Measurements from ENCODE around the gene THSD7A.

THSD7A gene

DNA sequence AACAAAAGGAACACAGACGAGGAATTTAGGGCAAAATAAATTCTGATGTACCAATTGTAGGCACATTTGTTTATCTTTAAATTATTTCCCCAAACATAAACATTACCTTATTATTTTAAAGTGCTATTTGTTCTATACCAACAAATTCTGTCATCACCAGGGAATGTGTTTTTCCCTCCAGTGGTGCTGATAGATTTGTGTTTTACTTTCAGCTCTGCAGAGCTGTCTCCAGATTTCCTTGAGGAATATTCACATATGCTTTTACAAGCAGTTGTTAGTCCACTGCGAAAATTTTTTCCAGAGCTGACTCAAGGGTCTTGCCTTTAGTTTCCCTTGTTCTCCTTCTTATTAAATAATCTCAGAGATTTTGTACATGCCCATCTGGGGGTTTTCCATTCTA is 495.6 kb downstream of the THSD7A start:
- Histone ChIP-seq H3K4me3 (ENCODE audit: insufficient read depth, low read depth, low read length) (no peak overlapping the region), H3K9me3 (ENCODE audit: control insufficient read depth, low read length) (no peaks in the 10 kb centered on the region), H3K36me3 (ENCODE audit: control insufficient read depth, insufficient read depth, low read length) (no peaks in the 10 kb centered on the region), H3K27me3 (ENCODE audit: control insufficient read depth, insufficient read depth, low read length, poor library complexity, severe bottlenecking) (no peaks in the 10 kb centered on the region), H3K4me1 (ENCODE audit: control insufficient read depth, insufficient read depth, low read length) (peaks cover 7% of the 10 kb centered on the region), H3K27ac (ENCODE audit: insufficient read depth, low read depth, low read length, poor library complexity, severe bottlenecking) (no peak overlapping the region)
- 100% methylated on average over 1 of the region's 2 CpGs for WGBS, 2 experiments

DNA sequence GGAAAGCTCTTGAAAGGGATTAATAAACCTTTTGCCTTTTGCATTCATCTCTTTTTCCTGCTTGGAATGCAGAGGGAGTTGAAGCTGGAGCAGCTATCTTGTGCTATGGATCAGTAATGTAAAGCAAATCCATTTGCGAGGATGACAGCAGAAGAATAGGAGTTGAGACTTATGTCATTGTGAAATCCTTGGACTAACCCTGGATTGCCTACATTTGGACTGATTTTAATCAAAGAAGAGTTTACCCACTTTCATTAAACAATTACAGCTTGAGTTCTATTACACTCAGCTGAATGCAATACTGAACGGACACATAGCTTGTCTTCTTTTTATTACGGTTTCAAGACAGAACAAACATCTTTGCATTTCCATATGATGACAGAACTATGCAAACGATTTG is 496.1 kb downstream of the THSD7A start:
- no peak overlapping the region for H3K27ac ChIP-seq (ENCODE audit: insufficient read depth, low read depth, low read length, poor library complexity, severe bottlenecking)
- H3K4me3 ChIP-seq (ENCODE audit: insufficient read depth, low read depth, low read length) = no peak overlapping the region
- no peaks in the 10 kb centered on the region for H3K27me3 ChIP-seq (ENCODE audit: control insufficient read depth, insufficient read depth, low read length, poor library complexity, severe bottlenecking)
- H3K9me3 ChIP-seq (ENCODE audit: control insufficient read depth, low read length) = no peaks in the 10 kb centered on the region
- no peaks in the 10 kb centered on the region for H3K36me3 ChIP-seq (ENCODE audit: control insufficient read depth, insufficient read depth, low read length)
- WGBS, 2 experiments = 91 to 93% methylated on average over 3 to 4 of the region's 4 CpGs
- peaks cover 7% of the 10 kb centered on the region for H3K4me1 ChIP-seq (ENCODE audit: control insufficient read depth, insufficient read depth, low read length)

DNA sequence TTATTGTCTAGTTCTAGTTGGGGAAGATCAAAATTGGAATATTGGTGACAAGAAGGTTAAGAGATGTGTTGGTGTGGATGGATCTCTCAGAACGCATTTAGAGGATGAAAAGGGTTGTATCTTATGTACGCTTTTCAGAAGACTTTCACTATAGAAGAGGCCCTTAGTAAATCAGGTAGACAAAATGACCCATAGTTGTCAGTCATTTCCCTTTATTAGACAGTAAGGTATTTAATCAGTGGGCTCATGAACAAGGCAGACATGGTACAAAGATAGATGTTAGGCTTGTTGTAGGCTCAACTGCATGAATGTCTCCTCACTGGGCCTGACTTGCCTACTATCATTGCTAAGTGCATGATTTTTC is 499.2 kb downstream of the THSD7A start:
- Histone ChIP-seq H3K4me3 (ENCODE audit: insufficient read depth, low read depth, low read length) (no peak overlapping the region), H3K36me3 (ENCODE audit: control insufficient read depth, insufficient read depth, low read length) (no peaks in the 10 kb centered on the region), H3K27ac (ENCODE audit: insufficient read depth, low read depth, low read length, poor library complexity, severe bottlenecking) (no peak overlapping the region), H3K9me3 (ENCODE audit: control insufficient read depth, low read length) (no peaks in the 10 kb centered on the region), H3K27me3 (ENCODE audit: control insufficient read depth, insufficient read depth, low read length, poor library complexity, severe bottlenecking) (no peaks in the 10 kb centered on the region), H3K4me1 (ENCODE audit: control insufficient read depth, insufficient read depth, low read length) (no peaks in the 10 kb centered on the region)
- 92 to 94% methylated on average over 2 of the region's 2 CpGs for whole genome bisulfite sequencing, 2 experiments

DNA sequence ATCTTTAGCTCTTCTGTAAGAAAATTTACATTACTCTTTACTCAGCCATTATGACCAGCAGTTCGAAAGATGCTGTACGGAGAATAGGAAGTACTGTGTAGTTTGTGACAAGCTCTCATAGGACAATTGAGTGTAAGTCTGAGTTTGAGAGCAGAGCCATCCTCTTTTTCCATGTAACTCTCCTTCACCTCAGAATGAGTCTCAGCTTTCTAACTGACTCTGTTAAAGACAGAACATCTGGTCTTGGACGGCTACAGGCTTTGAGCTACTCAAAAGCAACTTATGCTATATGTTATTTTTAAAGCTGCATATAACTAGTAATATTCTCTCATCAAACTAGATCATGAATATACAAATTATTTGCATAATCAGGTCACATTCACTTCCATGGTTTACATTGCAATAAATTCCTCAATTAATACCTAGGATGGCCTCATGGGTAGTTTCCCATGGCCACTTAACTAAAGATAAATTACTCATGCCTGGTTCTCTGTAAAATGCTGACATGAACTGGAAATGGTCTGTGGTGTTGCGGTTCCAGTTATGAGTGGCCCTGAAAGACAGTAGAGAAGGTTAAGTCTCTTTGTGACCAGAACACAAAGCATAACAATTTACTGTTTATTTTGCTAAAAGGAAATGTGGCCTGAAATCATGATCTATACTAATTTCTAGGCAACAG is 499.7 kb downstream of the THSD7A start:
- no peaks in the 10 kb centered on the region for H3K27me3 ChIP-seq (ENCODE audit: control insufficient read depth, insufficient read depth, low read length, poor library complexity, severe bottlenecking)
- no peaks in the 10 kb centered on the region for H3K4me1 ChIP-seq (ENCODE audit: control insufficient read depth, insufficient read depth, low read length)
- no peaks in the 10 kb centered on the region for H3K36me3 ChIP-seq (ENCODE audit: control insufficient read depth, insufficient read depth, low read length)
- H3K4me3 ChIP-seq (ENCODE audit: insufficient read depth, low read depth, low read length) = no peak overlapping the region
- H3K9me3 ChIP-seq (ENCODE audit: control insufficient read depth, low read length) = no peaks in the 10 kb centered on the region
- no peak overlapping the region for H3K27ac ChIP-seq (ENCODE audit: insufficient read depth, low read depth, low read length, poor library complexity, severe bottlenecking)
- WGBS, 2 experiments = 96 to 100% methylated on average over 4 of the region's 4 CpGs

DNA sequence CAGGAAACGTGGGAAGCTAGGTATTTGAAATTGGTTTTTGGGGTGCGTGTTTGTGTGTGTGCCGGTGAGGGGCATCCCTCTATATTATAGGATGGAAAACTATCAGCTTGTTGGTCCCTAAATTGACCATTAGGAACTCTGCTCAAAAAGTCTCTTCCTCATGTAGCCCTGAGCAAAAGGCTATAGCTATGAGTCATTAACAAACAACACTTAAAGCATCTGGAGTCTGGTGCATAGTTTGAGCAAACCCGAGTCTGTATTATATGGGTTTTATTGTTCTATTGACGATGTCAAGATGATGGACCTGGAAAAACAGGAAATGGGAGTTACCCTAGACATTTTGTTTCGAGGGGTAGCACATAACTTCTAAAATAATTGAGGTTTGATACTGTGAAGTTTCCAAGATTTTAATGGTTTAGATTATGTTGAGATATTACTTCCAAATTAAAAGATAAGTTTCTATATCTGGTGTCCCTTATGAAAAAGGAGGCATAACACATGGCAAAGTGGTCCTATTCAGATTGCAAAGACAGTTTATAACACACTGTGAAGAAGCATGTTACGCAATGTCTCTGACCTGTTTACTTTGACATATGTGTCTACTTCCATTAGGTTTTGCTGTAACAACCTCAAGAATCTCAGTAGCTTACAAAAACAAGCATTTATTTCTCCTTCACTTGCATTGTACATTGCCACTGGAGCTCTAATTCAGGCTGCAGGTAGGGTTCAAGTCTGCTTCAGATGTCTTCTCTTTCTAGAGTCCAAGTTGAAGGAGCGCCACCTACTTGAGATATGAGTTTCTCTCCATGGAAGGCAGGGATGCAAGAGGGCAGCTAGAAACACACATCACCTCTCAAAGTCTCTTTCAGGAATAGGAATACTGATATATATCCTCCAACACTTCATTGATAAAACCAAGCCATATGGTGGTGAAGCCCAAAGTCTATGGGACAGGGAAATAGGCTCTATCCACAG is 500.6 kb downstream of the THSD7A start:
- H3K9me3 ChIP-seq (ENCODE audit: control insufficient read depth, low read length) = no peaks in the 10 kb centered on the region
- WGBS, 2 experiments = 93 to 96% methylated on average over 8 of the region's 8 CpGs
- H3K27me3 ChIP-seq (ENCODE audit: control insufficient read depth, insufficient read depth, low read length, poor library complexity, severe bottlenecking) = no peaks in the 10 kb centered on the region
- no peaks in the 10 kb centered on the region for H3K36me3 ChIP-seq (ENCODE audit: control insufficient read depth, insufficient read depth, low read length)
- H3K27ac ChIP-seq (ENCODE audit: insufficient read depth, low read depth, low read length, poor library complexity, severe bottlenecking) = no peak overlapping the region
- H3K4me1 ChIP-seq (ENCODE audit: control insufficient read depth, insufficient read depth, low read length) = no peaks in the 10 kb centered on the region
- no peak overlapping the region for H3K4me3 ChIP-seq (ENCODE audit: insufficient read depth, low read depth, low read length)

DNA sequence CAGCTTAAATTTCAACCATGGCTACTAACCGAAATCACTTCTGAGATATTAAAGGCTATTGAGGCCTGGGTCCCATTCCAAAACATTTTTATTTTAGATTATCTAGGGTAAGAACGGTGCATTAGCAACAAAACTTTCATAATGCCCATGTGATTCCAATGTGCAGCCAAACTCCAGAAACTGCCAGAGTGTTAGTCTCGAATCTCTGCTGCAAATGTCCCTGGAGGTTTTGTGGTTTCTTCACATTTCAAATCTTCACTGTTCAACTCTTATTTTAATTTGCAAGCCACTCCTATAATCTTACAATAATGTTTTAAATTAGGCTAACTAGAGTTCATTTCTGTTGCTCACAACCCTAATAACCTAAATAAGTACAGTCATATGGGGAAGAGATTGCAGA is 501.3 kb downstream of the THSD7A start:
- 91 to 93% methylated on average over 3 of the region's 3 CpGs for whole genome bisulfite sequencing, 2 experiments
- no peaks in the 10 kb centered on the region for H3K27me3 ChIP-seq (ENCODE audit: control insufficient read depth, insufficient read depth, low read length, poor library complexity, severe bottlenecking)
- H3K9me3 ChIP-seq (ENCODE audit: control insufficient read depth, low read length) = no peaks in the 10 kb centered on the region
- no peak overlapping the region for H3K4me3 ChIP-seq (ENCODE audit: insufficient read depth, low read depth, low read length)
- no peaks in the 10 kb centered on the region for H3K36me3 ChIP-seq (ENCODE audit: control insufficient read depth, insufficient read depth, low read length)
- no peak overlapping the region for H3K27ac ChIP-seq (ENCODE audit: insufficient read depth, low read depth, low read length, poor library complexity, severe bottlenecking)
- H3K4me1 ChIP-seq (ENCODE audit: control insufficient read depth, insufficient read depth, low read length) = no peaks in the 10 kb centered on the region

DNA sequence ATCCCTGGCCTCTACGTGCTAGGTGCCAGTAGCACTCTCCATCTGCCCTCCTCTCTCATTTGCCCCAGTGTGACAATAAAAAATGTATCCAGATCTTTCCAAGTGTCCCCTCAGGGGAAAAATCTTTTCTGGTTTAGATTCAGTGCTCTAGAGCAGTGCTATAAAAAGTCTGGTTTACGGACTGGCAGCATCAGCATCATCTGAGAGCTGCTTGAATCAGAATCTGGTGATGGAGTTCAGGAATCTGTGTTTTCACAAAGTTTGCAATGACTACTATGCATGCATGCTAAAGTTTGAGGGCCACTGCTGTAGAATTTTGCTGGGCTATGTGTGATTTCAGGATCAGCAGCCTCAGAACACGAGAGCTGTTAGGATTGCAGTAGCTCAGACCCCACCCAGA is 501.8 kb downstream of the THSD7A start:
- WGBS, 2 experiments = 96 to 97% methylated on average over 2 of the region's 3 CpGs
- Histone ChIP-seq H3K4me3 (ENCODE audit: insufficient read depth, low read depth, low read length) (no peak overlapping the region), H3K36me3 (ENCODE audit: control insufficient read depth, insufficient read depth, low read length) (no peaks in the 10 kb centered on the region)

DNA sequence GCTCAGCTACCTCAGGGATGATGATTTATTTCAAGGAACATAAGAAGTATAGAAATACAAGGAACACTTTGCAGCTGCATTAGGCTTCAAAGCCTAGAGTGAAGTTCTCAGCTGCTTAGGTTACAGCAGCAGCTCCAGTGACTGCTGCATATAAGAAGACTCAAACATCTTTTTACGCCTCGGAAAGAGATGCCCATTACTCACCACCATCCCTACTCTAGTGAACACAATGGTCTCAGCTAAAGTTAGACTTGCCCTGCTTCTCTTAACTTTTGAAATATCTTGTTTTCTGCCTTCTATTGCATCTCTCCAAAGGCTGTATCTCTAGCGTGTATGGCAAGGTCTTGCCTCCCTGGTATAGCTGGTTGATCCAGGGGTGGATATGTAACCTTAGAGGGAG is 502.4 kb downstream of the THSD7A start:
- Histone ChIP-seq H3K27me3 (ENCODE audit: control insufficient read depth, insufficient read depth, low read length, poor library complexity, severe bottlenecking) (no peaks in the 10 kb centered on the region), H3K9me3 (ENCODE audit: control insufficient read depth, low read length) (no peaks in the 10 kb centered on the region), H3K36me3 (ENCODE audit: control insufficient read depth, insufficient read depth, low read length) (no peaks in the 10 kb centered on the region), H3K4me3 (ENCODE audit: insufficient read depth, low read depth, low read length) (no peak overlapping the region), H3K27ac (ENCODE audit: insufficient read depth, low read depth, low read length, poor library complexity, severe bottlenecking) (no peak overlapping the region), H3K4me1 (ENCODE audit: control insufficient read depth, insufficient read depth, low read length) (no peaks in the 10 kb centered on the region)
- WGBS, 2 experiments = 96 to 99% methylated on average over 3 of the region's 3 CpGs

More for the DNA sequence above, 501.8 kb downstream of the THSD7A start:
- H3K4me1 ChIP-seq (ENCODE audit: control insufficient read depth, insufficient read depth, low read length) = no peaks in the 10 kb centered on the region
- no peaks in the 10 kb centered on the region for H3K27me3 ChIP-seq (ENCODE audit: control insufficient read depth, insufficient read depth, low read length, poor library complexity, severe bottlenecking)
- H3K9me3 ChIP-seq (ENCODE audit: control insufficient read depth, low read length) = no peaks in the 10 kb centered on the region
- H3K27ac ChIP-seq (ENCODE audit: insufficient read depth, low read depth, low read length, poor library complexity, severe bottlenecking) = no peak overlapping the region

DNA sequence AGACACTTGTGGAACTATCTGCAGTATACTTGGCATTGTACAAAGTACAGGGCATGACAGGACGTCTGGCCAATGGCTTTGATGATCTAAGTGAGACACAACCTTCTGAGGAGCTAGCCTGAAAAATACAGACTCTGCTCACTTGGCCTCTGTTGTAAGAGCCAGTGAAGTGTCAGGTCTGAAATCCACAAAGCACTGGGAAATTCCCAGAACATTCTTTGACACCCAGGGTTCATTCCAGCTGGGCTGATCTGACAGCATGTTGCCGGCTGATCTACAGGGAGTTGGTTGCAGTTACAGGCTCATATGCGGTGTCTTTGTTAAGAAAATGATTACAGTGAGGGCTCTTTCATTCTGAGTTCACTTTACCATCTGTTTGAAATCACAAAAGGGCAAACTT is 503.7 kb downstream of the THSD7A start:
- 25% methylated on average over 3 of the region's 3 CpGs for WGBS, 2 experiments
- Histone ChIP-seq H3K9me3 (ENCODE audit: control insufficient read depth, low read length) (no peaks in the 10 kb centered on the region), H3K4me1 (ENCODE audit: control insufficient read depth, insufficient read depth, low read length) (no peaks in the 10 kb centered on the region), H3K4me3 (ENCODE audit: insufficient read depth, low read depth, low read length) (no peak overlapping the region), H3K27me3 (ENCODE audit: control insufficient read depth, insufficient read depth, low read length, poor library complexity, severe bottlenecking) (no peaks in the 10 kb centered on the region), H3K27ac (ENCODE audit: insufficient read depth, low read depth, low read length, poor library complexity, severe bottlenecking) (no peak overlapping the region), H3K36me3 (ENCODE audit: control insufficient read depth, insufficient read depth, low read length) (no peaks in the 10 kb centered on the region)

DNA sequence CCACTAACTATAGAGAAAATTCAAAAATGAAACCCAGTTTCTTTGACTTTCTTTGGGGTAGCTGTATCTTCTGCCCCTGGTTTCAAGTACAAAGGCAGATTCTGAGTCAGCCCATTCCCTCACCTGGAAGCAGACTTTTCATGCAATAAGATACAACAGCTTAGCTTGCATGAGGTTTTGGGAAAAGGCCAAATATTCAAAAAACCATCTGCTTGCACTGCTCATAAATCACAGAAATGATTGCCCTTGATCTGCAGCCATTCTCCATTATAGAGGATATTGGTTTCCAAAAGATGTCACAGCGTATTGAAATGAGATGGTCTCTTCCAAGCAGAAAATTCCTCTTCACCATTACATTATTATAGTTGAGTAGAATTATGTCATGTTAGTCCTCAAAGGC is 504.4 kb downstream of the THSD7A start:
- no peak overlapping the region for H3K27ac ChIP-seq (ENCODE audit: insufficient read depth, low read depth, low read length, poor library complexity, severe bottlenecking)
- no peaks in the 10 kb centered on the region for H3K9me3 ChIP-seq (ENCODE audit: control insufficient read depth, low read length)
- no peaks in the 10 kb centered on the region for H3K27me3 ChIP-seq (ENCODE audit: control insufficient read depth, insufficient read depth, low read length, poor library complexity, severe bottlenecking)
- WGBS, 2 experiments = no CpG with 5 or more reads among the region's 1 CpG
- no peak overlapping the region for H3K4me3 ChIP-seq (ENCODE audit: insufficient read depth, low read depth, low read length)
- no peaks in the 10 kb centered on the region for H3K36me3 ChIP-seq (ENCODE audit: control insufficient read depth, insufficient read depth, low read length)
- no peaks in the 10 kb centered on the region for H3K4me1 ChIP-seq (ENCODE audit: control insufficient read depth, insufficient read depth, low read length)

All from ectodermal cell (in vitro differentiated cells).